ENCODE data around the gene OXCT1. TPM values are rescaled to one million over a fixed set of nuclear protein-coding genes. Genes with fewer than 3 reads are reported as not detected.
"Not testable (repeated sequence)": the region's sequence is repeated elsewhere in the genome, so short reads cannot be mapped to it uniquely, and the experiment has no call there.

Gene OXCT1
- total RNA-seq, 3 donors from 2014 or later = 8.9 to 27.0 (median 14.9) TPM

DNA sequence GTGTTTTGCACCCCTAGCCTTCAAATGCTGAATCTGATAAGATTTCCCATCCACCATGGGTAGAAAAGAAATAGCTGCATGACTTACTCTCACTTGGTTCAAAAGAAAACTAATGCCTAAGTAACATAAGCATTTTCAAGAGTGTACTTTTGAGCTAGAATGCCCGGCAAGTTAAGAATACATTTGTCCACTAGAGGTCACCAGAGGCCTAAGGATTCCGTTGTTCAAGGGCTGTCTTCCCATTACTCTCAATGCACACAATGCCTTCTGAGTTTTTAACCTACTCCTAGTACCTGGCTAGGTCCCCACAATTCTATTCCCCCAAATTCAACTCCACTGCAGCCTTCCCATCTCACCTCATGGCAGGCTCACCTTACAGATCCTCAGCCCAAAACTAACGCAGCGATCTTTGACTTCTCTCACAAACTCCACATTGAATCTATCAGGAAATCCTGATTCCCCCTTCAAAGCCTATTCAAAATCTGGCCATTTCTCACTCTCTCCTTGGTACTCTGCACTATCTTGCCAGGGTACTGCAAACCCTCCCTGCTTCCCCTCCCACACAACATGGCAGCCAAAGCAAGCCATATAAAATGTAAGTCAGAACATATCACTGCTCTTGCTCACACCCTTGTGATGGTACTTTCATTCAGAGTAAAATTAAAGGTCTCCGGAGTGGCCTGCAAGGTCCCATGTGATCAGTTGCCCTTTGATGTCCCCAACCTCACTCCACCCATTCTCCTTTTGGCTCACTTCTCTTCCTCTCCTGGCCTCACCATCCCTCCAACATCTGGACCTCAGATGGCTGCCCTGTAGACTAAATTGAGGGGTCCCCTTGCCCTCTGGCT, 13.4 kb downstream of the OXCT1 start:
- ATAC-seq (peak; percentile 92), DNase-seq (peak in 1 of 3 donors; percentile 79)
- intact Hi-C loops (cut with DNase I, micrococcal nuclease) = loop anchor here in 1 of 2 donors (10.0 kb wide), 2 partner anchors 198 to 908 kb away; no protein-coding TSS in a partner anchor
- Histone ChIP-seq H3K36me3 (ENCODE audit: low read depth) (no peaks in the 10 kb centered on the region), H3K9me3 (no peaks in the 10 kb centered on the region), H3K4me3 (no peak overlapping the region), H3K4me1 (ENCODE audit: low read depth) (peaks cover 3% of the 10 kb centered on the region)
- TF ChIP-seq, protein P1, sequence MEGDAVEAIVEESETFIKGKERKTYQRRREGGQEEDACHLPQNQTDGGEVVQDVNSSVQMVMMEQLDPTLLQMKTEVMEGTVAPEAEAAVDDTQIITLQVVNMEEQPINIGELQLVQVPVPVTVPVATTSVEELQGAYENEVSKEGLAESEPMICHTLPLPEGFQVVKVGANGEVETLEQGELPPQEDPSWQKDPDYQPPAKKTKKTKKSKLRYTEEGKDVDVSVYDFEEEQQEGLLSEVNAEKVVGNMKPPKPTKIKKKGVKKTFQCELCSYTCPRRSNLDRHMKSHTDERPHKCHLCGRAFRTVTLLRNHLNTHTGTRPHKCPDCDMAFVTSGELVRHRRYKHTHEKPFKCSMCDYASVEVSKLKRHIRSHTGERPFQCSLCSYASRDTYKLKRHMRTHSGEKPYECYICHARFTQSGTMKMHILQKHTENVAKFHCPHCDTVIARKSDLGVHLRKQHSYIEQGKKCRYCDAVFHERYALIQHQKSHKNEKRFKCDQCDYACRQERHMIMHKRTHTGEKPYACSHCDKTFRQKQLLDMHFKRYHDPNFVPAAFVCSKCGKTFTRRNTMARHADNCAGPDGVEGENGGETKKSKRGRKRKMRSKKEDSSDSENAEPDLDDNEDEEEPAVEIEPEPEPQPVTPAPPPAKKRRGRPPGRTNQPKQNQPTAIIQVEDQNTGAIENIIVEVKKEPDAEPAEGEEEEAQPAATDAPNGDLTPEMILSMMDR (IDR thresholded peaks at IDR 0.05) = peak; percentile 62

DNA sequence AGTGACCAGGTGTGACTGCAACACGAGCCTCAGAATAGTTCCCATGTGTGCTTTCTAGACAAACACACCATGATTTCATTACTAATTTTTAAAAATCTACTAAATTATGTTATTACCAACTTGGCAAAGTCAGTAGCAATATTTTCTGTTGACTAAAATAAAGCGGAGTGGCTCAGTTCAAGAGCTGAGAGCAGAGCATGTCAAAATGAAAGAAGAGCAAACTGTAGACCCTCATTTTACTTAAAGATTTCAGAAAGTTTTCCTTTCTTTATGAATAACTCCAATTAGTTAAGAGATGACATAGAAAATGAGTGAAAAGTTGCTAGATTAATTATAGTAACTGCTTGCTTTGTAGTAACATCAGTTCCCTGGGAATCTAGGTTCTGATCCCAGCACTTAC, 17.9 kb downstream of the OXCT1 start:
- TF ChIP-seq, protein P1 (IDR thresholded peaks at IDR 0.05) = no peak
- intact Hi-C loops (cut with DNase I, micrococcal nuclease) = loop anchor here in 1 of 2 donors (10.0 kb wide), 2 partner anchors 203 to 913 kb away; no protein-coding TSS in a partner anchor

DNA sequence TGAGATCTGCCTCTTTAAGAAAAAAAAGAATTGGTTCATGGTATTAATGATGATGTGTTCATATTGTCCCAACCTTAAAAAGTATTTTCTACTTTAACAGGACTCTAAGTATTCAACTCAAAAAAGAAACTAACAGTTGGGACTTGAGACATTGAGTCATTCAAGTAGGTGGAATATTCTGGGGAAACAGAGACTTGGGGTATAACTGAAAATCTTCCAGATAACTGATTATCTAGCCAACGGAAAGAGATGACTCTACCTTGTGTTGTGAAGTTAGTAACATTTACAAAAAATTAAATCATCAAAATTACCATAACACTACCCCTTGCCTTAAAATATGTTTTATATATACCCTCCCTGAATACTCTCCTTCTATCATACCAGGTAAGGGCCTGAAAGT, 19.1 kb downstream of the OXCT1 start:
- H3K4me1 ChIP-seq (ENCODE audit: low read depth) = no peaks in the 10 kb centered on the region
- ATAC-seq = no peak
- H3K36me3 ChIP-seq (ENCODE audit: low read depth) = no peaks in the 10 kb centered on the region
- no peak overlapping the region for H3K4me3 ChIP-seq
- DNase-seq = no peak
- TF ChIP-seq, protein P1 (IDR thresholded peaks at IDR 0.05) = no peak
- intact Hi-C loops (cut with DNase I, micrococcal nuclease) = loop anchor here in 1 of 2 donors (10.0 kb wide), 2 partner anchors 204 to 914 kb away; no protein-coding TSS in a partner anchor
- no peaks in the 10 kb centered on the region for H3K9me3 ChIP-seq

More for the DNA sequence above, 17.9 kb downstream of the OXCT1 start:
- H3K4me1 ChIP-seq (ENCODE audit: low read depth) = peaks cover 3% of the 10 kb centered on the region
- H3K9me3 ChIP-seq = no peaks in the 10 kb centered on the region
- no peaks in the 10 kb centered on the region for H3K36me3 ChIP-seq (ENCODE audit: low read depth)
- no peak for DNase-seq
- ATAC-seq = no peak
- H3K4me3 ChIP-seq = no peak overlapping the region

DNA sequence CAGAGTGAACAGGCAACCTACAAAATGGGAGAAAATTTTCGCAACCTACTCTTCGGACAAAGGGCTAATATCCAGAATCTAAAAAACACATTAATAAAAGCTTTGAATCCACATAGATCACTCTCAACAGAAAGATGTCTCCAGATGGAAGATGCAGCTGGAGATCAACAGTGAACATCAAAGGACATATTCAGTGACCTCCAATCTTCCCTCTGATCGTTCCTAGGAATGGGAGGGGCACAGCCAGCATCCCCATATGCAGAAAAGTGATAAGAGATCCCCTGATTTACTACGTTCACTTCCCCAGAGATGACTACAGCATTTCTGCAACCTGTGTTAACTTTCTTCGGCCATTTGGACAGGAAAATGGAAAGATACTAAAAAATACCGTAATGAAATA, 21.2 kb downstream of the OXCT1 start:
- Histone ChIP-seq H3K4me3 (no peak overlapping the region), H3K4me1 (ENCODE audit: low read depth) (no peaks in the 10 kb centered on the region), H3K36me3 (ENCODE audit: low read depth) (no peaks in the 10 kb centered on the region), H3K9me3 (no peaks in the 10 kb centered on the region)
- no peak for ATAC-seq
- intact Hi-C loops (cut with DNase I, micrococcal nuclease) = no loop called here
- TF ChIP-seq, protein P1 (IDR thresholded peaks at IDR 0.05) = no peak
- no peak for DNase-seq

DNA sequence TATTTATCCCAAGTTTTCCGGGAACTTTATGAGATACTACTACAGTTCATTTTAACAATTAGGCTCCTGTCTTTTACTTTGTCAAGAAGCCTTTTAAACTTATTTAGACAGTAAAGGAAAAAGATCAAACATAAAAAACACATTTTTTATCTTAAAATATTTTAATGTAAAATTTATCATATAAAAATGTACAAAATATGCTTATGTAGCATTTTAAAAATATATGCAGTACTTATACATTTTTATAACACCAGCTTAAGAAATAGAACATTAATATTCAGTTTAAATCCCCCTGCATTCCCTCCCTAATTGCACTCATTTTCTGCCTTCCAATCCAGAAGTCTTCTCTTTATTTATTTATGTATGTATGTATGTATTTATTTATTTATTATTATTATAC, 24.5 kb downstream of the OXCT1 start:
- DNase-seq; H3K4me3 ChIP-seq; H3K36me3 ChIP-seq (ENCODE audit: low read depth); H3K9me3 ChIP-seq; ATAC-seq; intact Hi-C loops (cut with DNase I, micrococcal nuclease); H3K4me1 ChIP-seq (ENCODE audit: low read depth): not testable (repeated sequence)

DNA sequence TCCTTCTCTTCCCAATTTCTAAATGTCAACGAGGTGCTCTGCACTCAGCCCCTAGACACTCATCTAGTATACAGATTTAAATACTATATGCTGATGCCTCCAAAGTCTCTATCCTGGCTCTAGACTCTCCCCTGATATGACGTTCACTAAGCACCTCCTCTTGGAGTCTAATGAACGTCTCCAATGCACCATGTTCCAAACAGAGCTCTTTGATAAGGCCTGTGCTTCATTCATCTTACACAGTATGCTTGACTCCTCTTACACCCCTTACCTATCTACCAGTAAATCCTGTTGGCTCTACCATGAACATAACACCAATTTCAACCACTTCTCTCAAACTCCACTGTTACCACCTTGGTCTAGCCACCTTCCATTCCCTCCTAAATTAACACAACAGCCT, 25.7 kb downstream of the OXCT1 start:
- DNase-seq (no peak), ATAC-seq (no peak)
- no peaks in the 10 kb centered on the region for H3K36me3 ChIP-seq (ENCODE audit: low read depth)
- TF ChIP-seq, protein P1 (IDR thresholded peaks at IDR 0.05) = no peak
- no peak overlapping the region for H3K4me3 ChIP-seq
- H3K4me1 ChIP-seq (ENCODE audit: low read depth) = no peaks in the 10 kb centered on the region
- intact Hi-C loops (cut with DNase I, micrococcal nuclease) = loop anchor here in 1 of 2 donors (5.0 kb wide), 1 partner anchor 147 kb away; no protein-coding TSS in a partner anchor
- no peaks in the 10 kb centered on the region for H3K9me3 ChIP-seq
